NCI-H774 (cell line): ENCODE data around the gene GYPE.
"Not testable (repeated sequence)": the region's sequence is repeated elsewhere in the genome, so short reads cannot be mapped to it uniquely, and the experiment has no call there.

Experiments used
- DNase-seq: peaks from one replicate; lab custom pipeline; 2025; lab: John Stamatoyannopoulos, UW

Gene GYPE

DNA sequence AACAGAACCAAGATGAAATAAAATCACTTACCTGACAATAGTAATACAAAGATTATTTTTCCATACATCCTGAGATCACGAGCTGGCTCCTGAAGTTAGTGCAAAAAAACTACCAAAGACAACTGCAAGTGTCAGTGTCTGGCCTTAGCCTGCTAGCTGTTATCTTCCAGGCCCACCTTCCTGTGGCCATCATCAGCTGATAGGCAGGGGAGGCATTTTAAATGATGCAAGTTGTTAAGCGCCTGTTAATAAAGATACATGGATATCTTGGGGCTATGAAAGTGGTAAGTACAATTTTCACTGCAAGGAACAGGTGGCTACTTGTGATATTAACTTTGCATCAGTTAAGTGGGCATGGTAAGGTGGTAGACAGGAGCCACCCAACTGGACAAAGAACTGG, at the start of gene GYPE:
Gene GYPE (minus strand): TSS at position 120 of the 400 bp plus-strand sequence. CDS start 52 bp downstream, at position 68.
- DNase-seq = not testable (repeated sequence)

- not testable (repeated sequence) for DNase-seq
Measured at GRCh38 chr4:143951458-143951972, 46.2 kb upstream of the GYPE start.

GRCh38 chr4:143950967-143951366, 45.6 kb upstream of the GYPE start:
- DNase-seq = not testable (repeated sequence)

GRCh38 chr4:143950185-143950584, 44.8 kb upstream of the GYPE start:
- not testable (repeated sequence) for DNase-seq

DNA sequence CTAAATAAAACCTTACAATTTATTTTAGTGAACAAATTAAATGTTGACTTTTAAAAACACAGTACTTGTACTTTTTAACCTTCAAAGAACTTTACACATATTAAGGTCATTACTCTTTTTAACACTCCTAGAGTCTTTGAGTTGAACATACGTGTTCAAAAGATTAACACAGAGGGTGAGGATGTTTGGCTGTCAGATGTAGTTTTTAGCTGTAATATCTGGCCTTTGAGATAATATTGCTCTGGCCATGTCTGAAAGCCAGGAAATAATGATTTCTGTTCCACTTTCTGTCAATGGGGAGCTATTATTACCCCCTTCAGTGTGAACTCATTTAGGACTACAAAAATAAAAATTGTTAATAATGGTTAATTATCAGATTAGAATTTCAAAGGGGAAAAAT, 42.1 kb upstream of the GYPE start:
- DNase-seq = not testable (repeated sequence)

DNA sequence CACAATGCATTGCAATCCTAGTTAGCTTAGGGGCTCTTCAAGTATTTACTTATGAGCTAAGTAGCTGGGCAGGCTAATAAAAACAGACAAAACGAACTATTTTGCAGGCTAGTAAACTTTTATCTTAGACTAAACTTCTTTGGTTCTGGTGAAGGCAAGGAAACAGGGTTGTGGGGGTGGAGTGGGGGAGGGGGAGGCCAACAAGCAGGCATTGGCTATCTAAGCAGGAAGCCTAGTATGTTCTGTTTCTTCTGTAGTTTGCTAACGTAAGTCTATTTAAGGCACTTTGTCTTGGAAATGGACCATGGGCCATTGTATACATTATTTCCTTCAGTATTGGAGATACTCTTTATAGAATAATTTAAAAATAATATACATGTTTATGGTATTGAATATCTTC, 35.3 kb upstream of the GYPE start:
- not testable (repeated sequence) for DNase-seq

- DNase-seq = no peak
Measured at GRCh38 chr4:143939528-143939927, 34.2 kb upstream of the GYPE start.

DNA sequence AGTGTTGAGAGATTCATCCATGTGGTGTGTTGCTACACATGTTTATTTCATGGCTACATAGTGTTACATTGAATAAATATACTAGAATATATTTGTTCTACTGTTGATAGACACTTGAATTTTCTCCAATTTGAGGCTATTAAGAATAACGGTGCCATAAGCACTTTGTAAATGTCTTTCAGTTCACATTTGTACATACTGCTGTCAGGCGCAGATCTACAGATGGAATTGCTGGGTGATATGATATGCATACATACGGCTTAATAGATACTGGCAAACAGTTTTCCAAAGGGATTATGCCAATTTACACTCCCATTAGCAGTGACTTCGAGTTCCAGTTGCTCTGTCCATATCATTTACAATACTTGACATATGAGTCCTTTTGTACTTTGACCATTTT, 33.5 kb upstream of the GYPE start:
- DNase-seq = not testable (repeated sequence)

DNA sequence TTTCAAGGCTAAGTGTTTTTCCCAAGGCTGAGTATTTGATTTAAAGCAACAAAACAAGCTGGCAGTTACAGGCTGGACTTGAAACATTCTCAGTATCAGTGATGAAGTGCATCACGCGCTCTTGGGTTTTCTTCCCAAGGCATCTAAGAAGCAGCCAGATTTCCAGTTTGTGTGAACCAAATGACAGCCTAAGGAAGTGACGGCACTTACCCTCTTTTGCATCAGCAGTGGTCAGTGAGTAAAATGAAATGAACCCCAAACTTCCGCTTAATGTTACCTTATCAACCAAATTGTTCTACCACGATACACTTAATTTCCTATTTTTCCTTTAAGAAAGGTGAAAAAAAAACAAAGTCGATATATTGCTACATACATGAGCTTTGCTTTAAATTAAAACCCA, 15.8 kb upstream of the GYPE start:
- no peak for DNase-seq

DNA sequence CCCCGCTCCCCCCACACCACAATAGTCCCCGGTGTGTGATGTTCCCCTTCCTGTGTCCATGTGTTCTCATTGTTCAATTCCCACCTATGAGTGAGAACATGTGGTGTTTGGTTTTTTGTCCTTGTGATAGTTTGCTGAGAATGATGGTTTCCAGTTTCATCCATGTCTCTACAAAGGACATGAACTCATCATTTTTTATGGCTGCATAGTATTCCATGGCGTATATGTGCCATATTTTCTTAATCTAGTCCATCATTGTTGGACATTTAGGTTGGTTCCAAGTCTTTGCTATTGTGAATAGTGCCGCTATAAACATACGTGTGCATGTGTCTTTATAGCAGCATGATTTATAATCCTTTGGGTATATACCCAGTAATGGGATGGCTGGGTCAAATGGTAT, 11.1 kb upstream of the GYPE start:
- DNase-seq = not testable (repeated sequence)

GRCh38 chr4:143912478-143912877, 7.1 kb upstream of the GYPE start:
- not testable (repeated sequence) for DNase-seq

DNA sequence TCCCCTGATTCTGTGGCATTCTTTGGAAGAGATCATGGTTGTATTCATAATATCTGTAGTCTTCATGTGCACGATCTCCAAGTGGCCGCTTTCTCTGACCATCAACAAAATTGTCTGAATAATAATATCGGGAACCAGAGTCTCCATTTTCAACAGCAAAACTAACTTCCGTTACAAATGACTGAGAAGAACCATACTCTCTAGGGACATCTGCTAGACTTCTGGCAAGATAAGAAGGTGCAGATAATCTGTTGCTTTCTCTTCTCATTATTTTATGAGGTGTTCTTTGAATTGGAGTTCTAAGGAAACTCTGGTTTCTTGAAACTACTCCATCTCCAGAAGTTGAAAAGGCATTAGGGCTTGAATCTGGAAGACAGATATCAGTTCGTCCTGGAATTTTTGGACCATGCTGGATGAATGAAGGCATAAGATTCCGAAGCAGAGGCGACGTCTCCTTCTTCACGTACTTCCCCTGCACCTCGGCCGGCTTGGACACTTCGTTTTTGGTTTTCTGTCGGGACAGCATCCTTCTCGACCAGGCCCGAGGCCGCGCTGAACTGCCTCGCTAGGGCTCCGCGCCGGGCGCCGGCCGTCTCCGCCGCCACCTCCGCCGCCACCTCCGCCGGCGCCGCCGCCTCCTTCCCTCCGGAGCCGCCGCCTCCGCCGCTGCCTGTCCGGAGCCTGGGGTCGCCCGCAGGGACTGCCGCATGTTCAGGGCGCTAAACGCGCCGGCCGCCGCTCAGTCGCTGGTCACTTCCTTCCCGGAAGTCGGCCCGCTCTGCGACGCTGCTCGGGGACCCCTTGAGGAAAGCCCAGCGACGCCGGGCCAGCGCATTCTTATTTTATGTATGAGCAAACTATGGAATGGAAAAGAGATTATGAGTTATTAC, 6.4 kb upstream of the GYPE start:
- not testable (repeated sequence) for DNase-seq

- DNase-seq = not testable (repeated sequence)
Measured at GRCh38 chr4:143910906-143911305, 5.5 kb upstream of the GYPE start.

DNA sequence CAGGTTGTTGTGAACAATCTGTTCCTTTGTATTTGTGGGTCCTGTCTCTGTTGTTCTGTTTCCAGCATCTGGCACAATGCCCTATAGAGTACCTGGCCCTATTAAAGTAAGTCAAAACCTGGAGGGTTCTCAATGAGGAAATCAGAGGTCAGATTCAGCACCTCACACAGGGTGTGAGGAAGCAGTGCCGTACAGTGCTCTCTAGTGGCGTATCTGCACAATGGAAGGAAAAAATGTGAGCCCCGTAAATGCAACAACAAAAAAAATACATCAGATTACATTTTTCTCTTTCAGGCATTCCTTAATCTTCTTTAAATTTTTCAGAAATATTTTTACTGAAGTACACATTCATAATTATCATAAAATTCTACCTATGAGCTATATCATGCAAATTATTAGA, 2.5 kb upstream of the GYPE start:
- peak; percentile 2 for DNase-seq

GRCh38 chr4:143904431-143904830, 928 bp downstream of the GYPE start:
- not testable (repeated sequence) for DNase-seq

GRCh38 chr4:143890323-143890722, 15.0 kb downstream of the GYPE start:
- not testable (repeated sequence) for DNase-seq

DNA sequence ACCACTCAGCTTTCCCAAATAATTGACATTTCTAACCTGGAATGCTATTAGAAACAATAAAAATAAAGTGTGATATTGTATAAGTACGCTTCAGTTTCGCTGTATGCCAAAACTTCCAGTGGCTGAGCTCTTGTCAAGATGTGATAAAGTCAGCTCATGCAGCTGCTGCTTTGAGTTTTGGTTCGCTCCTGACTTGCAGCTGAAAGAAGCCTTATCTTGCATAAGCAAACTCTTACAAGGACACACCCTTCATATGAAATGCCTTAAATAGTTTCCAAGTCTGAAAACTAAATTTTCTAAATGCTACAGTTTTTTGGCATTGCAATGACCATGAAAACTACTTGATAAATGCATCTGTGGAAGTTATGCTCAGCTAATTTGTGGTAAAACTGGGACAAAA, 17.2 kb downstream of the GYPE start:
- not testable (repeated sequence) for DNase-seq

- not testable (repeated sequence) for DNase-seq
Measured at GRCh38 chr4:143884965-143885364, 20.4 kb downstream of the GYPE start.

GRCh38 chr4:143883529-143883928, 21.8 kb downstream of the GYPE start:
- no peak for DNase-seq

- DNase-seq = no peak
Measured at GRCh38 chr4:143882892-143883291, 22.5 kb downstream of the GYPE start.

DNA sequence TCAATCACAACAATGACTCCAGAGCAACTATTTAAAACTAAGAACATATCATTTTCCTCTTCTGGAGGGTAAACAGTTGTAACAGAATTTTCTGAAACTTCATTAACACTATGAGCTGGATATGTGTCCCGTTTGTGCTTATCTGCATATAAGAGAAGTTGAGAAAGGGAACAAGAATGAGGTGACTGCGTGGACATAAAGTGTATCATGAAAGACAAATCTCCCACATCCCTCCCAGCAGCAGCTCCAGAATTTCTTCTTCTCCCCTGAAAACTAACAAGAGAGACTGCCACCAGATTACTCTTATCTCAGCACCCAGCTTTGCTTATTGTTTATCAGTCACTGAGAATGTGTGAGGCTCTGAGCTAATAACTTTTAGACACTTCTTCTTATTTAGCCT, 25.8 kb downstream of the GYPE start:
- DNase-seq = not testable (repeated sequence)

- DNase-seq = not testable (repeated sequence)
Measured at GRCh38 chr4:143875357-143875756, 30.0 kb downstream of the GYPE start.

- not testable (repeated sequence) for DNase-seq
Measured at GRCh38 chr4:143870523-143871268, 34.7 kb downstream of the GYPE start.
